GM21447 (cell line): Measurements from ENCODE around the gene VGLL4.
"Not testable (repeated sequence)": the region's sequence is repeated elsewhere in the genome, so short reads cannot be mapped to it uniquely, and the experiment has no call there.

Experiments
- ATAC-seq: cut with Tn5 transposase; IDR thresholded peaks from one replicate; pipeline ENCODE4 v1.9.1; 2021; ENCODE audit not compliant: unreplicated experiment

VGLL4 gene

GRCh38 chr3:11588755-11589154, 55.0 kb downstream of the VGLL4 start:
- no peak for ATAC-seq

- ATAC-seq, result no peak
These were observed 55.4 kb downstream of the VGLL4 start for GRCh38 chr3:11588338-11588737.

- ATAC-seq, result no peak
These were observed 55.9 kb downstream of the VGLL4 start for GRCh38 chr3:11587766-11588165.

- ATAC-seq, result no peak
These were observed 59.1 kb downstream of the VGLL4 start for GRCh38 chr3:11584570-11584969.

- no peak for ATAC-seq
These were observed 60.1 kb downstream of the VGLL4 start for GRCh38 chr3:11583638-11584046.

- no peak for ATAC-seq
These were observed 60.5 kb downstream of the VGLL4 start for GRCh38 chr3:11583235-11583634.

- ATAC-seq, result no peak
These were observed 61.3 kb downstream of the VGLL4 start for GRCh38 chr3:11582191-11582968.

GRCh38 chr3:11581237-11582190, 62.2 kb downstream of the VGLL4 start:
- no peak for ATAC-seq

- no peak for ATAC-seq
These were observed 63.1 kb downstream of the VGLL4 start for GRCh38 chr3:11580645-11581044.

- ATAC-seq, result no peak
These were observed 65.5 kb downstream of the VGLL4 start for GRCh38 chr3:11578169-11578568.

GRCh38 chr3:11576453-11576852, 67.3 kb downstream of the VGLL4 start:
- ATAC-seq, result no peak

- no peak for ATAC-seq
These were observed 68.0 kb downstream of the VGLL4 start for GRCh38 chr3:11575677-11576076.

GRCh38 chr3:11574981-11575669, 68.6 kb downstream of the VGLL4 start:
- ATAC-seq, result no peak

- ATAC-seq, result not testable (repeated sequence)
These were observed 71.1 kb downstream of the VGLL4 start for GRCh38 chr3:11572660-11573059.

GRCh38 chr3:11570789-11571495, 72.8 kb downstream of the VGLL4 start:
- no peak for ATAC-seq

- ATAC-seq, result no peak
These were observed 73.5 kb downstream of the VGLL4 start for GRCh38 chr3:11570251-11570650.

- no peak for ATAC-seq
These were observed 74.5 kb downstream of the VGLL4 start for GRCh38 chr3:11569156-11569741.

- no peak for ATAC-seq
These were observed 75.1 kb downstream of the VGLL4 start for GRCh38 chr3:11568503-11569155.

- ATAC-seq, result no peak
These were observed 75.9 kb downstream of the VGLL4 start for GRCh38 chr3:11567516-11568467.
